Measurements from ENCODE around the gene GPD1.

- no peak for TF ChIP-seq CTCF (IDR thresholded peaks at IDR 0.05; ENCODE audit: low read depth, low read length)
- TF ChIP-seq POLR2A (IDR thresholded peaks at IDR 0.05; ENCODE audit: extremely low read depth, insufficient read length): no peak
Measured at GRCh38 chr12:50057000-50057841, 46.6 kb upstream of the GPD1 start, which contains the start of gene ASIC1.

Data from NB4 (cell line).